ENCODE measurements around the gene SPAAR.
"Not testable (repeated sequence)": the region's sequence is repeated elsewhere in the genome, so short reads cannot be mapped to it uniquely, and the experiment has no call there.

SPAAR gene

GRCh38 chr9:35923598-35923926 is 14.3 kb downstream of the SPAAR start:
- DNase-seq (ENCODE audit: low read depth) = no peak

DNA sequence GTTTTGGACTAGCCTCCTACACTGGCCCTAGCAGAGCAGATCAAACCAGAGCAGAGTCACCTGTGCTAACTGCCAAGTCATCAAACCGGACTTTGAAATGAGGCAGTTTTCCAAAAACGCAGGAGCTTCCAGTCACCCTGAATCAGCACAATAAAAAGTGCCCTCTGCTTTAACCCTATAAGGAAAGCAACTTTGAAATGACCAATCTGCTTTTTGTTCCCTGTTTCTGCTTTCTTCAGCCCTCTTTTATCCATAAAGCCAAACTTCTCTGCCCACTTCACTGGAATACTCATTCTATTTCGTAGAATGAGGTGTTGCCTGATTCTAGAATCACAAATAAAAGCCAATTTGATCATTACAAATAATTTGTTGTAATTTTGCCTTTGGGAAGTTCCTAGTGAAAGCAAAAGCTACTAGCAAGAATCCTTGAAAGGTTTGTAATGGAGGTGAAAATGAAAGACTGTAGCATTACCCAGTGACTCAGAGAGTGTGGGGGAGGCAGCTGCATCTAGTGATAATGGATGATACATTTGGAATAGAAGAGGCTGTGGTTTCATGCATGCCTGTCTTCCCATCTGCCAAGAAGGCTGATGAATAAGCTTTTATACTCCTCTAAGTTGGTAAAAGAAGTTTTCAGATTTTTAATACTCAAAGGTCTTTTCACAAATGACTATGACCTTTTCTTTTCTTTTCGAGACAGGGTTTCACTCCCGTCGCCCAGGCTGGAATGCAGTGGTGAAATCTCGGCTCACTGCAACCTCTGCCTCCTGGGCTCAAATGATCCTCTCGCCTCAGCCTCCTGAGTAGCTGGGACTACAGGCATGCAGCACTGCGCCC is 14.9 kb downstream of the SPAAR start:
- DNase-seq (ENCODE audit: low read depth) = peak; percentile 83

DNA sequence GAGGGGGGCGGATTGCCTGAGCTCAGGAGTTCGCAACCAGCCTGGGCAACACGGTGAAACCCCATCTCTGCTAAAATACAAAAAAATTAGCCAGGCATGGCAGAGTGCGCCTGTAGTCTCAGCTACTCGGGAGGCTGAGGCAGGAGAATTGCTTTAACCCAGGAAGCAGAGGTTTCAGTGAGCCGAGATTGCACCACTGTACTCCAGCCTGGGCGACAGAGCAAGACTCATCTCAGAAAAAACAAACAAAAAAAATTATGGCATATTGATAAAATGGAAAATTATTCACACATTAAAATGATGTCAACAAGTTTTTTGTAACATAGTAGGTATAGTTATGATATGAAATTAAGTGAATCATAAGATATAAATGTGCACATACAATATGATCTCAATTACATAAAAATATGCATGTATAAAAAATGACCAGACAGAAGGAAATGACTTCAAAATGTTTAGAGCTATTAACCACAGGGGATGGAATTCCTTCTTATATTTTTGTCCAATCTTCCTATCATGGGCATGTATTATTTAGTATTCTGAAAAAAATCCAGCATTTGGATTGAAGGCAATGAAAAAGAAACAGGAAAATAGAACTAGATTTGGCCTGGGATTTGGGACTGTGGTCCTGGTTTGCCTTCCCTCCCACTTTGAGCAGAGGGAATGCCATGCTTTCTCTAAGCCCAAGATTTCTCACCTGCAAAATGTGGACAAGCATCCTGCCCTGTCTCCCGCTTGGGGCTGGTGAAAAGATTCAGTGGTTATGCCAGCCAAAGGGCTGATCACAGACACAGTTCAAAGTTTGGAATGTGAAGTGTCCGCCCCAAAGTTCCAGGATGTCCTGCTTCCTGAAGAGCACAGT is 19.5 kb downstream of the SPAAR start:
- no peak for DNase-seq (ENCODE audit: low read depth)

- no peak for DNase-seq (ENCODE audit: low read depth)
Observed at GRCh38 chr9:35929453-35929718, 20.1 kb downstream of the SPAAR start.

DNA sequence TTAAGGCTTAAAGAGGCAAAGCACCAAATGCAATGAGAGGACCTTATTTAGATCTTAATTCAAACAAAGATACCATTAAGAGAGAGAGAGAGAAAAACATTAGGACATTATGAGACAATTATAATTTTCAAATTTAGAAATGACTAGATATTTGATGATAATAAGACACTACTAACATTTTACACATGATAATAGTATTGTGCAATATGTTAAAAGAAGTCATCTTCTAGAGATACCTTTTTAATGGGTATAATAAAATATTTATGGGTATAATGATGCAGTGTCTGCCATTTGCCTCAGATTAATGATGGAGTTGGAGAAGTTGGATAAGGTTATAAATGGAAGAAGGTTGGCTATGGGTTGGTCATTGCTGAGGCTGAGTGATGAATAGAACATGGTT is 21.2 kb downstream of the SPAAR start:
- DNase-seq (ENCODE audit: low read depth) = no peak

DNA sequence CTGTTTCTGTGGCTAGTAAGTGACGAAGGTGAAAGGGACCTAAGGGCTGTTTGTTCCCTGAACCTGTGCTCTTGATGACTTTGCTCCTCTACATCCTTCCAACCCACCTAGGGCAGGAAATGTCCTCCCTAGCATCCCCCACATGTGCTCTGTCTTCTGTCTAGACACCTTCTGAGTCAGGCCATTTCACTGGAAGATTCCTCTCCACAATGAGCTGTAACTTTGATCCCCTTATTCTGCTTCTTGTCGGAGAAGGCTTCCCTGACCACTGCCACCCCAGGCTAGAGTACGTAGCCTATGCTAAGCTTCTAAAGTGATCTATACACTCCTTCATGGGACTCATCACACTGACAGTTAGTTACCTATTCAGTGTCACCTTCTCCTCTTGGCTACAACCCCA is 21.7 kb downstream of the SPAAR start:
- DNase-seq (ENCODE audit: low read depth) = no peak

DNA sequence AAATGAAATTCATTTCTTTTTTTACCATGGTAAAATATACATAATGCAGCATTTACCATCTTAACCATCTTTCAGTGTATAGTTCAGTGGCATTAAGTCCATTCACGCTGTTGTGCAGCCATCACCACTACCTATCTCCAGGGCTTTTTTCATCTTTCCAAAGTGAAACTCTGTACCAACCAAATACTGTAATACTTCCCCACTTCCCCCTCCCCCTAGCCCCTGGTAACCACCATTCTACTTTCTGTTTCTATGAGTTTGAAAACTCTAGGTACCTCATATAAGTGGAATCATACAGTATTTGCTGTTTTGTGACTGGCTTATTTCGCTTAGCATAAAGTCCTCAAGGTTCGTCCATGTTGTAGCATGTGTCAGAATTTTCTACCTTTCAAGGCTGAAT is 23.4 kb downstream of the SPAAR start:
- no peak for DNase-seq (ENCODE audit: low read depth)

DNA sequence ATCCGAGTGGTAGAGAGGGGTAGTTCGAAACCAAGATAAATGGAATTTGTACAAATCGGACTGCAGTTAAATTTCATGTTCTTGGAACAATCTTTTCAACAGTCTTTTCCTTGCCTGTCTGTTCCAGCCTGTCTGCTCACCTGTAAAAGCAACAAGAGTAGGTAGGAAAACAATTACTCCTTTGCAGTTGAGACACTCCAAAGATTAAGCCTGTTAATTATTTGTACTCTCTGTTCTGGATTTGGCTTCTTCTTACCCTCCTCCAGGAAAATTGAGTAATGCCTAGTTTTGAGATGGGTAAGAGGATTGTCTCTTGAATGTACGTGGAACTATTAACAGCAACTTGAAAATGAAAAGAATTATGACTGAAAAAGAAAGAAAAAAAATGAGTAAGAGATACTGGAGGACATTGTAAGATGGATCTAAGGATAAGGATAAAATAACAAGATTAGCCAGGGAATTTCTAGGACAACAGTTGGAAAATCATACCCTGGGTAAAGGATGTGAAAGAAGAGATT is 24.3 kb downstream of the SPAAR start:
- no peak for DNase-seq (ENCODE audit: low read depth)

DNA sequence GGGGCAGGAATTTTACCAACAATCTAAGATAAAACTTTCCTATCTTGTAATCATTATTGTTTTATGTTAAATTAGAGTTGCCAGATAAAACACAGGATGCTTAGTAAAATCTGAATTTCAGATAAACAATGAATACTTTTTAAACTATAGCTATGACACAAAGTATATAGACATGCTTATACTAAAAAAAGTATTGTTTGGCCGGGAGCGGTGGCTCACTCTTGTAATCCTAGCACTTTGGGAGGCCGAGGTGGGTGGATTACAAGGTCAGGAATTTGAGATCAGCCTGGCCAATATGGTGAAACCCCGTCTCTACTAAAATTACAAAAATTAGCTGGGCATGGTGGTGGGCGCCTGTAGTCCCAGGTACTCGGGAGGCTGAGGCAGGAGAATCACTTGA is 24.8 kb downstream of the SPAAR start:
- not testable (repeated sequence) for DNase-seq (ENCODE audit: low read depth)

GRCh38 chr9:35935261-35935660 is 26.0 kb downstream of the SPAAR start:
- DNase-seq (ENCODE audit: low read depth) = no peak

GRCh38 chr9:35935755-35936509 is 26.6 kb downstream of the SPAAR start:
- DNase-seq (ENCODE audit: low read depth) = peak; percentile 86

DNA sequence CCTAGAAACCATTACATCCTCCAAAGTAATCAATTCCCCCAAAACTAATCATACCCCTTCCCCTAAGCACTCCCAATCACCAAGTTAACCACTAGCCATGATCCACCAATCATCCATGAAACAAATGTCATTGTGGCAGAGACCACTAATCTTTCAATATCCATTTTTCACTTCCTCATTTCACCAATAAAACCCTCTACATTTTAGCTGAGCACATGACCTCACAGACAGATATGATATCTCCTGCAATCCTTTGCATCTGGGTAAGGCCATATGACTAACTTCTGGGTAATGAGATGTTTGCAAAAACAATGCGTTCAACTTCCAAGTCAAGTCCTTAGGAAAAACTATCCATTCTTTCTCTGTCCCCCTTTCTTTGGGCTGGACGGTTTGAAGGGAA is 27.9 kb downstream of the SPAAR start:
- DNase-seq (ENCODE audit: low read depth) = no peak

- no peak for DNase-seq (ENCODE audit: low read depth)
Observed at GRCh38 chr9:35938474-35939356, 29.4 kb downstream of the SPAAR start.

DNA sequence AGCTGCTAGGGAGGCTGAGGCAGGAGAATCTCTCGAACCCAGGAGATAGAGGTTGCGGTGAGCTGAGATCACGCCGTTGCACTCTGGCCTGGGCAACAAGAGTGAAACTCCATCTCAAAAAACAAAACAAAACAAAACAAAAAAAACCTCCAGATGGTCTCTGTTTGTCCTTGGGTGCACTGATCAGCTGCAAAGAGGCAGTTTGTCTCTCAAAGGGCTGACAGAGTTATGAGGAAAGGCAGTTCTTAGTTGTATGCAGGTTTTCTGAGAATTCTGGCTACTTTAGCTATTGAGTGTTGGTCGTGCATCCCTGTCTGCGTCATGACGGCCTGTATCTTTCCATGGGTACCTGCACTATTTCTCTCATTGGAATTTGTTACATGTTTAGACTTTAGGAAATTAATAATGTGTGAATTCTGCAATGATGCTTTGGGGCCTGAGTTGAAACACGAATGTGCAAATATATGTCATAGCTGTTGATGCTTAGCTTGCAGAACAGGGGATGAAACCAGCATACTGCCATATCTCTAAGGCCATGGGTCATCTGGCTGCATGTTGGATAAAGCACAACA is 30.5 kb downstream of the SPAAR start:
- DNase-seq (ENCODE audit: low read depth) = no peak

- DNase-seq (ENCODE audit: low read depth) = no peak
Observed at GRCh38 chr9:35940458-35941407, 31.4 kb downstream of the SPAAR start.

- DNase-seq (ENCODE audit: low read depth) = no peak
Observed at GRCh38 chr9:35942286-35942685, 33.0 kb downstream of the SPAAR start.

DNA sequence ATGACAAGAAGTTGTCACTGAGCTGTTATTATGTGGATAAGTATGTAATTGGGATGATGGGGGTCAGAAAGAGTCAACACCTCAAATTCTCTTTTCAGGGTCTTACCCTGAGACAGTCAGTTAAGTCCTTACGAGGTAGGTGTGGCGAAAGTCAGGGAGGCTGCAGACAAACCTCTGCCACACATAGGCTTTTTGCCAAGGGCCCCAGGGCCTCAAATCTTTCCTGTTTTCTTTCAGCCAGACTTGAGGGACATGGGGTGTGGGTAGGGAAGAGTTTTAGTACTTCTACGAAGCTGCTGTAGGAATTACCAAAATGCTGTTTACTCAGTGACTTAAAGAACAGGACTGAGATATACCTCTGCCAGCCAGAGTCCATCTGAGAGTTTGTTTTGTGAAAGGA is 34.9 kb downstream of the SPAAR start:
- DNase-seq (ENCODE audit: low read depth) = no peak

- DNase-seq (ENCODE audit: low read depth) = no peak
Observed at GRCh38 chr9:35944841-35945240, 35.6 kb downstream of the SPAAR start.

- peak; percentile 86 for DNase-seq (ENCODE audit: low read depth)
Observed at GRCh38 chr9:35945341-35946018, 36.2 kb downstream of the SPAAR start.

GRCh38 chr9:35948451-35948850 is 39.2 kb downstream of the SPAAR start:
- DNase-seq (ENCODE audit: low read depth) = no peak
